GM18951 (cell line): Measurements from ENCODE around the gene PCDH19.
"Not testable (repeated sequence)": the region's sequence is repeated elsewhere in the genome, so short reads cannot be mapped to it uniquely, and the experiment has no call there.

Source experiments
- POLR2A ChIP-seq: IDR thresholded peaks from 4 replicates; pipeline ENCODE4 v1.6.1; 2011; ENCODE audit warnings: mild to moderate bottlenecking; ENCODE audit not compliant: insufficient read length, insufficient read depth; ENCODE audit errors: extremely low read depth
- in situ Hi-C: fragments of 300-500 bp; cut with MboI; formaldehyde crosslinking; loops from one replicate; pipeline ENCODE4 v1.12.0; 2022; ENCODE audit warnings: low sequenced_read_pairs, mixed read lengths, inconsistent platforms; ENCODE audit not compliant: unreplicated experiment

PCDH19 gene

GRCh38 chrX:100409610-100410590 lies at the start of gene PCDH19:
Gene PCDH19 (minus strand): TSS chrX:100410273. CDS start chrX:100408597, 1,676 bp downstream.
- in situ Hi-C loops, result no loop called here
- TF ChIP-seq POLR2A, result no peak

DNA sequence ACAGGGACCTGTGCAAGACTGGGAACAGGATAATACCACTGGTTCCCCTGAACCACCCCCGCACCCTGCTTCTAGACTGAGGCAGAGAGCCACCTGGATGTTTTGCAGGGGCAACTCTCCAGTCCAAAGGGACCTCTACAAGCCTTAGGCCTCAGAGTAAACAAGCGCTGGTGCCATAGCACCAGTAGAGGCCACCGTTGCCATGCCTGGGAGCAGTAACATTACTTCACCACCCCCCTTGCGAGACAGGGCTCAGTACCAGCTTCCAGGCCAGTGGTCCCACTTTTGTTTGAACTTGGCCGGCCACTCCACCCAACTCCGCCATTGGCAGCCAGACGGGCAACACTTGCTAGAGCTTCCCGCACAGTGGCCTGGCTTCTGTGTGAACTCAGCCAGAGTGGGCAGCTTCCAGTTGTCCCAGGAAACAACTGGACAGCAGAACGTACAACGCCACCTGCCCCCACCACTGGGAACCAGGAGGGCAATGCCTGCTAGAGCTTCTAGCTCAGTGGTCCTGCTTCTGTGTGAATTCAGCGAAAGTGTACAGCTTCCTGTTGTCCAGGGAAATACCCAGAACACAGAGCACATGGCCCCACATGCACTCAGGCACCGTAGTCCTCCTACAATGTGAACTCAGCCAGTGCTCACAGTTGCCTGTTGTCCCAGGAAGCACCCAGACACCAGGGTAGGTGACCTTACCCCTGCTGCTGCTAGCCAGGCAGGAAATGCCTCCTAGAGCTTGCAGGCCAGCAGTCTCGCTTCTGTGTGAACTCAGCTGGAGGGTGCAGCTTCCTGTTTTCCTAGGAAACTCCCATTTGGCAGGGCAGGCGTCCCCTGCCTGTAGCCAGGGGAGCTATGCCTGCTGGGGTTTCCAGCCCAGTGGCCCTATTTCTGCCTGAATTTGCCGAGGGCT lies 39.9 kb upstream of the PCDH19 start:
- in situ Hi-C loops, result no loop called here
- TF ChIP-seq POLR2A, result no peak

DNA sequence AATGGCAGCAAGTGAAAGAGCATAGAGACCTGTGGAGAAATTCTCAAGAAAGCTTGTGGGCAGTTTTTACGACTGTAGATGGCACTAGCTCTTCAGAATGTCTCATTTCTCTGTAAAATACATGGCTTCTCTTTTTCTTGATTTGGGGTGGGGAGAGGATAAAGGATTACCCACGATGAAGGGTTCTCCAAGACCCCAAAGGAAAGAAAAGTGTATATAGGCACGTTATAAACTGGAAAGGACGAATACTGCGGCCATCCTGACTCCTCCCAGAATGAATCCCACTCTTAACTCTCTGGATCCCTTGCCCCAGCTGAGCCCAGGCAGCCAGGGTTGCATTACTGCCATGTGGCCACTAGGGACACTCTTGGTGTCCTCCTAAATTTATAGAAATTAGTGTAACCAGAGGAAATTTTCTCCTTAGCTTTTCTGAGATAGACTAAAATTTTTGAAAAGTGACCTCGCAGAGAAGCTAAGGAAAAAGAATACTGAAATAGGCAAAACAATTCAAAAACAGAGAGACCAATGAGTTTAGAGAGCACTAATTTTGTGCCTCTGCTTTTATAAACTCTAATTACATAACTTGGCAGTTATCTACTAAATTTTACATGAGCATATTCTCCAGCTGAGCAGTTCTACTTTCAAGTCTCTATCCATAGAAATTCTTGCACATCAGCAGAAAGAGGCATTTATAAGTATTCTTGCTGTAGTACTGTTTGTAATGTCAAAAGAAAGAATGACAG lies 37.8 kb upstream of the PCDH19 start:
- in situ Hi-C loops, result no loop called here

DNA sequence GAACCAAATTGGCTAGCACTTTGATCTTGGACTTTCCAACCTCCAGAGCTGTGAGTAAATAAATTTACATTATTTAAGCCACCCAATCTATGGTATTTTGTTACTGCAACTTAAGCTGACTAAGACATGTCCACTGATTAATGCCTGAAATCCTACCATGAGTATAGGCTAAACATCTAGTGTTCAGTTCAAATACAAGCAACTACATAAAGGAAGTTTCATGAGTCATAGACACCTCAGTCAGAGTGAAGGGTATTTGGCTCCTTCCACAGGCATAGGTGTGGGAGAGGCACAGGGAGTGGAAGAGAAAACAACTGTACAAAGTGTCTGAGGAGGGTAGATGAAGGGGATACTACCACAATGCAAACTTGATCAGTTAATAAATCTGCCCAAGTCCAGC lies 35.5 kb upstream of the PCDH19 start:
- TF ChIP-seq POLR2A, result no peak
- in situ Hi-C loops, result no loop called here

More for the DNA sequence above, 37.8 kb upstream of the PCDH19 start:
- TF ChIP-seq POLR2A, result no peak

- in situ Hi-C loops, result not testable (repeated sequence)
Measured at GRCh38 chrX:100441321-100441720, 31.2 kb upstream of the PCDH19 start.

DNA sequence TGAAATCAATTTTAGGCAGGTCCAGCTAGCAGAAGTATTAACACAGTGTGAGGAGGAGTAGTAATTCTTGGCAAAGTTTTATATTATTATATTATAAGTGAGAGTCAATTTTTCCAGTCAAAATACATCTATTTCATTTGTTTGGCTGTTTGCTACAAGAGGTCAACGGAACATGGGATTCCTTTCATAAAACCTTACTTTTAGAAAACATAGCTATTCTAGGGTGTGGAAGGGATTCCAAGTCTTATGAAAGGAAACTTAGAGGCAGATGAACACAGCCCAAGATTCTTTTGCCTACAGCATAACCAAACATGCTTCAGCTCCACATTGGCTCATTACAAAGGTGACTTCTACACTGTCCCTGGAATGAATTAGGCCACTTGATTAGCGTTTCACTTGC lies 29.9 kb upstream of the PCDH19 start:
- in situ Hi-C loops, result no loop called here
- TF ChIP-seq POLR2A, result no peak

DNA sequence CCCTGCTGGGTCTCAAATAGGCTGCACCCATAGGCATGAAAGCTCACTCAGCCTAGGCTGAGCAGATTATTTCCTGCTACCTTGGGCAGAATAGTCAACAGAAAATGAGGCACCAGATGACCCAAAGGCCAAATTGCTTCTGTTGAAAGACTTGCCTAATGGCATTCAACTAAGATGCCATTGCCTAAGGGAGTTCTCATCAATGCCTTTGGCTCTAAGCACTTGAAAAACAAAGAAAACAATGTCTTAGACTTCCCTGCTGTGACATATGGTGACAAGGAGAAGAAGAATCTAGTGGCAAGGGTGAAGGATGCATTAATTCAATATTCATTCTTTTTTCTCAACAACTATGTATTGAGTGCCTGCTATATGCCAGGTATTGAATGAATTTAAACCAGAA lies 25.7 kb upstream of the PCDH19 start:
- in situ Hi-C loops, result no loop called here
- TF ChIP-seq POLR2A, result no peak

- no peak for TF ChIP-seq POLR2A
Measured at GRCh38 chrX:100424012-100424411, 13.9 kb upstream of the PCDH19 start.

GRCh38 chrX:100418556-100418955 lies 8.5 kb upstream of the PCDH19 start:
- in situ Hi-C loops, result no loop called here
- no peak for TF ChIP-seq POLR2A

More at GRCh38 chrX:100424012-100424411, 13.9 kb upstream of the PCDH19 start:
- in situ Hi-C loops, result no loop called here

DNA sequence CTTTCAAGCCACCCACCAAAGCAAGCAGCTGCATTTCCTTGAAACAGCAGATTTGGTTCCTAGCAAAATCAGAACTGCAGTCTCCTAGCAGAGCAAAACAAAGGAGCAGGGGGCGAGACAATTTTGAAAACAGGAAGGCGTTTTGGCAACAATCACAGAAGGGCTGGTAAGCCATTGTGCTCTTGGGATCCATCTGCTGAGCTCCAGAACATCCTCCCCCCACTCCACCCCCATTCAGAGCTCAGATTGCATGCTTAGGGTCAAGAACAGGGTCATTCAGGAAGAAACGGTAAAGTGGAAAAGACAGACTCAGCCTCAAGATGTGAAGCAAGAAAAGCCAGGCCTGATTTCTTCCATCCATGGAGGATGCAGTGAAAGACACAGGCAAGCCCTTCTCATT lies 7.6 kb upstream of the PCDH19 start:
- in situ Hi-C loops, result no loop called here
- TF ChIP-seq POLR2A, result no peak

GRCh38 chrX:100413229-100413628 lies 3.2 kb upstream of the PCDH19 start:
- in situ Hi-C loops, result no loop called here
- TF ChIP-seq POLR2A, result no peak

DNA sequence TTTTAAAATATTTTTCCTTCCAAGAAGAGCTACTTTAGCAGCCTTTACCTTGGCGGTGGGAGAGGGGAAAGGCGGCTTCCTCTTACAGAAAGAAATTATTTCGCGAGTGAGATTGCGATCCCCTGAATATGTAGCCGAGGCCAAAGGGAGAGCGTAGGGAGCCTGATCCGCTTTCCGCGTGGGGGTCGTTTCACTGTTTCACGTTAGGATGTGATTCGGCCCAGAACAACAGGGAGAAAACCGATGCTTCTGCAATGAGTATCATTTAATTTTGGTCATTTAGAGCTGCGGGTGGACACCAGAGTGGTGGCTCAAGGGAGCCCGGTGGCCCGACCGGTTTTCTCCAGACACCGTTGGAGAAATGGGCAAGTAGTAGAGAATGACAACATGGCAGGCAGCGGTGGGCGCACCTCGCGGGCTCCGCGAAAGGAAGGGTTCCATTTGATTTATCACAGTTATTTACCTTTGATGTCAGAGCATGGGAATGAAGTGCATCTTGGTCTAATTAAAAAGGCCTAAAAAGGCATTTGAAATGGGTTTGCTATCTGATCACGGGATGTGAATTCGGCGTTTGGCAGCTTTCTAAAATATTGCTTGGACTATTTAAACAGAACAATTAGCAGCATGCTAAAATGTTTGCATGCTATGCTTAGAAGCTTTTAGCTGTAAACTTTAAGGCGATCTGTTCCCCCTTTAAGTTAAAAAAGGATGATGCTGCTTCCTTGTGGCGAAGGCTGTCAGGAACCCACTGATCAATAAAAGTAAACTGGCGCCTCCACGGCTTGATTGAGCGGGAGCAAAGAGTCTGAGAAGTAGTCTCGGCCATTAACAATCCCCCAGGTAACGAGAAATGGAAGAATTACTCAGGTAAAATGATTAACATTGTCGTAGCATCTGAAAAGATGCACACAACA lies 2.0 kb upstream of the PCDH19 start:
- in situ Hi-C loops, result no loop called here
- no peak for TF ChIP-seq POLR2A
